ENCODE data around the gene DNAI1. TPM values are rescaled to one million over a fixed set of nuclear protein-coding genes. Genes with fewer than 3 reads are reported as not detected.

DNAI1 gene
- polyA plus RNA-seq, 2 of the 4 experiments (the other 2 are of a cell fraction): 0.27 to 0.40 TPM

GRCh38 chr9:34412336-34412735 lies 46.3 kb upstream of the DNAI1 start (continued):
- no peak for TF ChIP-seq PBX3 (IDR thresholded peaks at IDR 0.05)
- TF ChIP-seq ZFP36 (IDR thresholded peaks at IDR 0.05; ENCODE audit: borderline replicate concordance, partially characterized antibody): no peak
- no peak for TF ChIP-seq CTCF (IDR thresholded peaks at IDR 0.05)
- no peak for TF ChIP-seq RNF2 (IDR thresholded peaks at IDR 0.05; ENCODE audit: borderline replicate concordance, low read depth)
- no peak for TF ChIP-seq HDAC2 (IDR thresholded peaks at IDR 0.05)
- TF ChIP-seq SMC3 (IDR thresholded peaks at IDR 0.05): no peak
- no peak for TF ChIP-seq ZC3H11A (IDR thresholded peaks at IDR 0.05)
- no peak for TF ChIP-seq HOXB13 (CRISPR knock-in tag; IDR thresholded peaks at IDR 0.05; ENCODE audit: low read depth)
- no peak for TF ChIP-seq E2F6 (IDR thresholded peaks at IDR 0.05; ENCODE audit: borderline replicate concordance, low read depth)

- H3K4me2 ChIP-seq: no peak overlapping the region
- H3K27ac ChIP-seq: no peak overlapping the region
- H3K4me1 ChIP-seq: no peaks in the 10 kb centered on the region
- H3K9me3 ChIP-seq: no peaks in the 10 kb centered on the region
- ATAC-seq: peak; percentile 39 to 73; a peak in 4 of 6 replicates
- ChIA-PET CTCF (interaction anchor here (0.9 to 7.0 kb wide), 6 partner anchors 10 to 178 kb away, joined by 4 to 63 read pairs (median 8); no protein-coding TSS in a partner anchor), POLR2A (no interaction called here)
- FAIRE-seq: no peak
- peak; percentile 27 to 49 for DNase-seq (ENCODE audit: low read depth in 1 of 2, low spot score in 1 of 2)
- 54% methylated on average over 6 of the region's 6 CpGs for WGBS (ENCODE audit: missing lambda C conversion rate)
- no peak overlapping the region for H3K4me3 ChIP-seq
- peak; percentile 61 for TF ChIP-seq EHMT2 (IDR thresholded peaks at IDR 0.05; ENCODE audit: low read depth)
- TF ChIP-seq SMC3 (IDR thresholded peaks at IDR 0.05): no peak
- TF ChIP-seq REST (IDR thresholded peaks at IDR 0.05): peak; percentile 92
- no peak for TF ChIP-seq HOXB5 (CRISPR knock-in tag; IDR thresholded peaks at IDR 0.05)
These were observed 45.3 kb upstream of the DNAI1 start for GRCh38 chr9:34413231-34413852.

GRCh38 chr9:34417734-34418133 lies 40.9 kb upstream of the DNAI1 start:
- H3K9me3 ChIP-seq: no peaks in the 10 kb centered on the region
- H3K4me2 ChIP-seq: no peak overlapping the region
- CTCF ChIA-PET: interaction anchor here (0.7 to 7.0 kb wide), 9 partner anchors 9 to 216 kb away, joined by 3 to 63 read pairs (median 4); no protein-coding TSS in a partner anchor
- H3K4me3 ChIP-seq: no peak overlapping the region
- FAIRE-seq (no peak), ATAC-seq (no peak), DNase-seq (ENCODE audit: low read depth in 1 of 2, low spot score in 1 of 2) (no peak)
- POLR2A ChIA-PET: no interaction called here
- TF ChIP-seq ZSCAN20 (CRISPR knock-in tag; IDR thresholded peaks at IDR 0.05) (no peak), MAFK (IDR thresholded peaks at IDR 0.05; ENCODE audit: partially characterized antibody) (no peak), CBX8 (IDR thresholded peaks at IDR 0.05) (no peak), HDAC2 (IDR thresholded peaks at IDR 0.05) (no peak), HOXB13 (CRISPR knock-in tag; IDR thresholded peaks at IDR 0.05; ENCODE audit: low read depth) (no peak), HEYL (CRISPR knock-in tag; IDR thresholded peaks at IDR 0.05) (no peak)
- no peaks in the 10 kb centered on the region for H3K4me1 ChIP-seq
- no peak overlapping the region for H3K27ac ChIP-seq
- 89% methylated on average over 3 of the region's 3 CpGs for WGBS (ENCODE audit: missing lambda C conversion rate)
